Stimulated activated CD8-positive, alpha-beta memory T cell treated with anti-CD3 and anti-CD28 coated beads, Interleukin-7, amount 100 ng/mL, for 1 hour (primary cell): ENCODE results near the gene RTP2.

Source experiments
- DNase-seq, 2 donors: peaks; one replicate each; pipeline ENCODE4 v3.0.0-alpha.2; 2020; ENCODE audit warnings: low read depth in 2 of 2

Gene RTP2

GRCh38 chr3:187702507-187703033 is at the start of gene RTP2:
Gene RTP2 (minus strand): TSS chr3:187702557. CDS start chr3:187702128, 429 bp downstream.
- no peak for DNase-seq

DNA sequence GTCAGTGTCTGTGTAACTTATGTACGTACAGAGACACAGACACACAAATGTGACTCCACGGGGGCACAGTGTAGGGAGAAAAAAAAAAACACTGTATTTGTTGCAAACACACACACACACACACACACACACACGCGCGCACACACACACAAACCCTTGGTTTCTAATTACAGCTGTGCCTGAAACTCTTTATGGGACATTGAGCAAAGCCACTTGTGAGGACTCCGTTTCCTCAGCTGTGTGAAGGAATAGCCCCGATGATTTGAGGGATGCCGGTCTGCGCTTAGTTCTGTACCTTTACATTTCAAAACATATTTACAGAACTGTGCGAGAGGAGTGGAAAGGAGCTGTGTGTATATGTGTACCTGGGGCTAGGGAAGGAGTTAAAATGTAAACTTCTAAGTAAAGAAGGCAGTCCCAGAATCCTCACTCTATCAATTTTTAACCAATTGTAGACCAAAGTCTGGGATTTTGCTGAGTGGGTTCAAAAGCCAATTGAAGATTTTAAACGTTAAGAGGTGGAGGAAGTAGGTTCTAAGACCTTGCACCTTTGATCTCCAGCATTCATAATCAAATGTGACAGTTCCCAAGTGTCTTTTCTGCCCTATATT is 48.3 kb upstream of the RTP2 start:
- no peak for DNase-seq

DNA sequence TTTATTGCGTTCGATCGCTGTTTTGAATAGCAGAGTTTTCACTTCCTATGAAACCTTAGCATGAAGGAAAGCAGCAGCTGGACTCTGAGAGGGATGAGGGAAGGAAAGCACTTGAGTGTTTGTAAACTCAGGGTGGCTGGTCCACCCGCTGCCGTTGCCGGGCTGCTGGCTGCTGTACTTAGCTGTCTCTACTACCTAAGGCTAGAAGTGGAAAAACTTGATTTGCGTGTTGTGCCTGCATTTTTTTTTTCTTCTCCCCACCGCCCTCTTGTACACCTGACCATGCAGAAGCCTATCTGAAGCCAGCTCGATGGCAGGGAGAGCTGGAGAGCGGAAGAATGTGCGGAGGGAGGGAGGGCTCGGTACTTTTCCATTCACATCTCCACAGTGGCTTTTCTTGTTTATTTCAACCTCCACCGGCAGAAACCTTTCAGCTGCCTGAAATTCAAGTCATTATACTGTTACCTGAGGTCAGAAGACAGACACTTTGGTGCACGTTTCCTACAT is 47.7 kb upstream of the RTP2 start:
- no peak for DNase-seq

GRCh38 chr3:187748050-187748481 is 45.7 kb upstream of the RTP2 start:
- peak; percentile 72 to 91 for DNase-seq

- no peak for DNase-seq
Observed at GRCh38 chr3:187747506-187747905, 45.1 kb upstream of the RTP2 start.

DNA sequence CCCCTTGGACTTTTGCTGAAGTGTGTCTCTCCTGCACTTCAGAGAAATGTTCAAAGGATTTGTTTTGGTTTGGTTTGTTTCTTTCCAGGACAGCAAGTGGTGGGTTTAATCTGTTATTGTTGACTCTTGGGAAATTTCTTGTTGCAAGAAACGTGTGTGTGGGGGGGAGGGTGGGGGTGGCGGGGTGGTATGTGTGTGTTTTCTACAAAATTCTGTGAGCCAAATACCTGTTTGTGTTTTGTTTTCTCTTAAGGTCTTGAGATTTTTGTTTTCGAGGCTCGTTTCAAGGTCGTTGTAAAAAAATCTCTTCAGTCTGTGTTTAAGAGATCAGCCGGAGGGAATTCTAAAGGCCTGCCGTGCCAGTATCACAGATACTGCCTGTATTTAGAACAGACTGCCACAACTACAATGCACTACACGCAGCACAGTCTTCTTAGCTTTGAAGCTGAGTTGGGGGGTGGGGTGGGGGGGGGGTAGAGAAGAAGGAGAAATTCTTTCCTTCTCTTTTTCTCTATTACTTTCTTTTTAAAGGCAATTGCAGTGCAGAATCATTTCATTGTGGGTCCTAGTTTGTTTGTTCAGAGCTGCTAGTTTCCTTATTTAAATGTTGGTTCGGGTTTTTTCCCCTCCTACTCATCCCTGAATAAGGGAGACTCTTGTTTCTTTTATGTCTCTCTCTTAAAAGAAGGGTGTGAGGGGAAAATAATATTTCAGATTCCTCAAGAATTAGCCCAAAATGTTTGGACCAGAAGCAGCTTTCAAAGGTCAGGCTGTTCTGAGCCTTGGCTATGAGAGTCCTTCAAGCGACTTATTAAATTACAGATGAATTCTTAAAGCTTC is 44.3 kb upstream of the RTP2 start:
- DNase-seq, result no peak

- DNase-seq, result no peak
Observed at GRCh38 chr3:187746059-187746441, 43.7 kb upstream of the RTP2 start.

DNA sequence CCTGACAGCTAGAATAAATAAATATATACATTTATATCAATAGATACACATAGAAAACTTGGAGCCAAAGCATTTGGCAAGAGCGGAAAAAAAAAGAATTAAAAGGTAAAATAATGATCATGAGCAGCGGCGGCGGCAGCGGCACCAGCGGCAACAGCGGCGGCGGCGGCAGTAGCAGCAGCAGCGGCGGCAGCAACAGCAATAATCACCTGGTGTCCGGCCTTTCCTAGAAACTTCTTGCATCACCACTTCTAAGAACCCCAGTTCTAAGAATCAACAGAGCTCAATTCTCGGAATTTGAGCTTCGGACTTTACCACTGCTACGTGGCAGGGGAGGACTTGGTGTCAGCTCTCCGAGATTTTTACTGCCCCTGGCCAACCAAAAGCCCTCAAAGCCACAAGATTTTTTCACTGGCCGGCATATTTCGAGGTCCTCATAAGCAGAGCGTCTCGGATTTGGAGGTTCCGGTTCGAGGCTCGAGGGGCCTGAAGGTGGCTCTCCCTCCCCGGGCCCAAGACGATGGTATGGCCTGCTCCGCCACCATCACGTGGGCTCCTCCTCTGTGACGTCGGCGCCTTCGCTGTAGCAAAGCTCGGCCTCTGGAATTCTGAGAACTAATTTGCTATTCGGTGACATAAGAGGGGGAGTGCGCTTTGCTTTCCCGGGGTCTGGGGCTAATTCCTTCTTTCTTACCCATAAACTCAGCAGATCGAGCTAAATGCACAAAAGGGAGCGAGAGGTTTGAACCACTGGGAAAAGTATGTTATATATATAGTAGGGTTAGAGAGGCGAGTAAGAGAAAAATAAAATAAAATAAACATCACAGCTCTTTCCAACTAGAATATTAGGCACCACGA is 43.1 kb upstream of the RTP2 start, which contains the start of gene BCL6:
TSS of gene BCL6 (minus strand) at position 268 of the 858 bp plus-strand sequence. CDS start 11,775 bp downstream, outside the sequence.
- peak; percentile 71 to 72 for DNase-seq

GRCh38 chr3:187744169-187745151 is 42.1 kb upstream of the RTP2 start:
- no peak for DNase-seq

DNA sequence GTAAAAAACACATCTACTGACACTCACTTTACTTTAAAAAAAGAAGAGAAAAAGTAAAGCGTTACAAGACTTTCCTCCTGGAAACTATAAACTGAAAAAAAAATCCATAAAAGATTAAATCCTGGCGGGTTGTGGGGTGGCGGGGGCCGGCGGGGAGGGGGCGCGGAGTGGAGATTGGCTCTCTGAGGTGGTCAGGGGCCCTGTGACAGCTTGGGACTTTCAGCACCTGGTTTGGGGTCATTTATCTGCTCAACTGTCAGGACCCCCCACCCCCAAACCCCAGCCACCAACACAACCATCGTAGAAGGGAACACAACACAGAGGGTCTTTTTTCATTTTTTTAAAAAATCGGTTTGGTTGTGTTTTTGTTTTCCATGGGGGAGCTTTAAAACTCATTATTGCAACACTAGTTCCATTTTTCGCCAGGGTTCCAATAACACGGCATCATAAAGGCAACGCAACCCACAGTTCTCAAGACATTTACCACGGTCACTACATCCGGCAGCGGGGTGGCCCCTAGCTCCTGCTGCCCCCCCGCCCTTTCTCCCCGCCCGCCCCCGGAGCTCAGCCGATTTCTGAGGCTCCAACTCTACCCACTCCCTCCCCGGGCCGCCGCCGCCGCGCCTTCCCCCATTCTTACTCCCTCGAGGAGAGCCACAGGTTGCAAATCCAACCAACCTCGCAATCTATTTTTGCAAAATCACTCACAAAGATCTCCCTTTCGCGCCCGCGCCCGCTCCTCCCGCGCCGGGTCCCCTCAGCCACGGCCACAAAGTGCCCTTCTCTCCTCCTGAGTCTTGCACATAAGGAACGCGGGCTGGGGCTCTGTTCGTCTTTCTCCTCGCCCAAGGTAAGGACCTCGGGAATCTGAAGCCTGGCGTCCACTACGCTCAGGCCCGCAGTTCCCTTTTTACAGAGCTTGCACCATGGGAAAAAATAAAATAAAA is 41.1 kb upstream of the RTP2 start:
- DNase-seq, result no peak

DNA sequence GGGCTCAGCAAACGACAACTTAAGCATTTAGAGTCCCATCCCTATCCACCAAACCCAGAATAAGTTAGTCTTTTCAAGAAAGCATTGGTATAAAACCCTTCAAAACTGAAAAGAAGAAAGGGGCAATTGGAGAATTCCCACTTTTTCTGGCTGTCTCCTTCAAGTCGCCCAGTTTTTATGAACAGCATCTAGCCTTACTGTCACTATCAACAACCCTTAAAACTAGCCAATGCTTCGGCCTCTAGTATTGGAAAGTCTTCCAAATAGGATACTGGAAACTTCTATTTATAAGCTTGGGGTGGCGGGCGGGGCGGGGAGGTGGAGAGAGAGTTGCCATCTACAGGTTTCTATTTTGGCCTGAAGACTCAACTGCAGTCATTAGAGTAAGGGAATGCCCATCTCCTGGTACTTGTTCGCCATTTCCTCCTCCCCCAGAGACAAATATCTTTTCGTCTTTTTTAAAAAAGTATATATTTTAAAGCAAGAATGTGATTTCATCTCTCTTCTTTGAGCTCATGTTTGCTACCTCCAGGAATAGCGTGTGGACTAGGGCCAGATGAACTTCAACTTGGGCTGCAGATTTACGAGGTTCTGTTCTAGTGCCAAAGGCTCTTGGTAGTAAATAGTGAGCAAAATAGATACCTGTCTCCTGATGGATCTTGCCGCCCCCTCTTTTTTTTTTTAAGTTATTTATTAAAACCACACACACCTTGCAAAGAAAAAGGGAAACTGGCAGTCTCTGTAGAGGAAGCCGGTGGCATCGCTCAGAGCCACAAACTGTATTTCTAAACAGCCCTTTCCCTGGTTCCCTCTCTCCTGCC is 40.2 kb upstream of the RTP2 start:
- DNase-seq, result no peak

- DNase-seq, result peak in 1 of 2 donors; percentile 63
Observed at GRCh38 chr3:187741403-187742350, 39.3 kb upstream of the RTP2 start.

DNA sequence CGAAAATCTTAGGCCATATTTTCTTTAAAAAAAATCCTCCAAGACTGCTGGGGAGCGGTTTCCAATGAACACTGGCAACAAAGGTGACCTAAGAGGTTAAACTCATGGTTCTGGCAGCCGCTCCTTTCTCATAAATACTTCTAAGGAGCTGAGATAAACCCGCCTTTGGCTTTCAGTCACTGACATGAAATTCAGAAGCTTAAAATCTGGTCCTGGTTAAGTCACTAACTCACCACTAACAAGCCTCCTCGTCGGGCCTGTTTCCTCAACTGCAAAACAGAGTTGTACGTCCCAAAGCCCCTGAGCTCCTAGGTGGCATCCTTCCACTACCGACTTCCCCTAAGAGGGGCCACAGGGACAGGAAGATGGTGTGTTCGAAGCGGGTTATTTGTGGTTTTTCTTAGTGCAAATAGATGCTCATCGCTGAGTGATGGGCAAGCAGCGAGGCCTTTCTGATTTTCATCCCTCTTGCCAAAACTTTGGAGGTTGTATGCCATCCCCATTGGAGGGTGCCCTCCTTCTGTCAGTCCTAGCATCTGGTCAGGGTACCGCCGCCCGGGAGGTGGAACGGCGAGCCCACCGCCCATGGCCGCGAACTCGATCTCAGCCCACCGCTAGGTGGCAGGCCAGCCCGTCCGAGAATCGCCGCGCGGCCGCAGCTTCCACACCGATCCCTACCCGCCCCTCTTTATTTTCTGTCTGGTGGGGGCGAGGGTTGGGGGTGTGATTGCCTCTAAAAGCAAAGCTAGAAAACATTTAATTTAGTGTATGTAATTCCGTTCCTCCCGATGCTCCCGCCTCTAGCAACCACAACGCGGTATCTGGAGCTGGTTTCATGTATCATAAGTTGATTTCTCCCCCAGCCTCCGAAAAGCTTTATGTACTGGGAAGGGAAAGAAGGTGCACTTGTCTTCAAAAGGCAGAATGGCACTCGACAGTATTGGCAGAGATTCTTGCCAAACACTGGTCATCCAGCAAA is 38.4 kb upstream of the RTP2 start:
- peak in 1 of 2 donors; percentile 56 for DNase-seq

GRCh38 chr3:187739561-187740332 is 37.4 kb upstream of the RTP2 start:
- DNase-seq, result peak; percentile 55 to 70

- DNase-seq, result no peak
Observed at GRCh38 chr3:187739094-187739560, 36.8 kb upstream of the RTP2 start.
